Stomach (tissue), 4 donors: ENCODE measurements around the gene PUS1.

Experiments used
- EP300 ChIP-seq: sonication (generic); formaldehyde crosslinking; IDR thresholded peaks from one replicate; pipeline ENCODE4 v1.6.1; 2017; ENCODE audit warnings: antibody characterized with exemption
- POLR2A ChIP-seq, 4 donors: fragments of 450-650 bp; IDR thresholded peaks; one replicate each; pipeline ENCODE4 v1.6.1; 2016; ENCODE audit warnings: antibody characterized with exemption in 4 of 4, control low read depth in 2 of 4, mild to moderate bottlenecking in 1 of 4, moderate library complexity in 1 of 4
- POLR2AphosphoS5 ChIP-seq, 3 donors: sonication (generic); formaldehyde crosslinking; IDR thresholded peaks; one replicate each; pipeline ENCODE4 v1.6.1; 2016; ENCODE audit warnings: antibody characterized with exemption in 3 of 3
- TF ChIP-seq, protein P1 (sequence below), 7 experiments: fragments of 450-650 bp in 4 of 7; fragments of 200-600 bp in 3 of 7; sonication (generic) in 3 of 7; IDR thresholded peaks; one replicate each; pipeline ENCODE4 v1.5.1; 2016 to 2019; ENCODE audit warnings: antibody characterized with exemption in 7 of 7, control low read depth in 2 of 7, mild to moderate bottlenecking in 1 of 7

DNA sequence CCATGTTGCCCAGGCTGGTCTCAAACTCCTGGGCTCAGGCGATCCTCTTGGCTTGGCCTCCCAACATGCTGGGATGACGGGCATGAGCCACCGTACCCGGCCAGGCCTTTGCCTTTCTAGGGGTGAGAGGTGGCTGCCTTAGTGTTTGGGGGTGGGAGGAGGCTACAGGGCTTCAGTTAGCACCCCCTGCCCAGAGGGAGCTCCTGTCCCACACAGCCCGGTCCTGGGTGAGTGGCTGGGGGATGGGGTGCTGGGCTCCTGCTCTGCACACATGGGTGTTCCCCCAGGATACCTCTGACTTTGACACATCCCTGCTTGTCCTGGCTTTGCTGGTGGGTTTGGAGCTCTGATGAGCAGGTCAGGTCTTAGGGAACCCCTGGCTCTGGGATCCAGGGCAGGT lies 24.7 kb upstream of the PUS1 start:
- TF ChIP-seq POLR2A (IDR thresholded peaks at IDR 0.05), result no peak
- TF ChIP-seq, protein P1, sequence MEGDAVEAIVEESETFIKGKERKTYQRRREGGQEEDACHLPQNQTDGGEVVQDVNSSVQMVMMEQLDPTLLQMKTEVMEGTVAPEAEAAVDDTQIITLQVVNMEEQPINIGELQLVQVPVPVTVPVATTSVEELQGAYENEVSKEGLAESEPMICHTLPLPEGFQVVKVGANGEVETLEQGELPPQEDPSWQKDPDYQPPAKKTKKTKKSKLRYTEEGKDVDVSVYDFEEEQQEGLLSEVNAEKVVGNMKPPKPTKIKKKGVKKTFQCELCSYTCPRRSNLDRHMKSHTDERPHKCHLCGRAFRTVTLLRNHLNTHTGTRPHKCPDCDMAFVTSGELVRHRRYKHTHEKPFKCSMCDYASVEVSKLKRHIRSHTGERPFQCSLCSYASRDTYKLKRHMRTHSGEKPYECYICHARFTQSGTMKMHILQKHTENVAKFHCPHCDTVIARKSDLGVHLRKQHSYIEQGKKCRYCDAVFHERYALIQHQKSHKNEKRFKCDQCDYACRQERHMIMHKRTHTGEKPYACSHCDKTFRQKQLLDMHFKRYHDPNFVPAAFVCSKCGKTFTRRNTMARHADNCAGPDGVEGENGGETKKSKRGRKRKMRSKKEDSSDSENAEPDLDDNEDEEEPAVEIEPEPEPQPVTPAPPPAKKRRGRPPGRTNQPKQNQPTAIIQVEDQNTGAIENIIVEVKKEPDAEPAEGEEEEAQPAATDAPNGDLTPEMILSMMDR (IDR thresholded peaks at IDR 0.05), result no peak
- no peak for TF ChIP-seq POLR2AphosphoS5 (IDR thresholded peaks at IDR 0.05)
- TF ChIP-seq EP300, result no peak
